Measurements from ENCODE around the gene PTPRB. TPM values are rescaled to one million over a fixed set of nuclear protein-coding genes. Genes with fewer than 3 reads are reported as not detected.

The PTPRB gene
- total and polyA plus RNA-seq, 2 of the 4 experiments (the other 2 are of a cell fraction), result 4.1 to 6.5 TPM

DNA sequence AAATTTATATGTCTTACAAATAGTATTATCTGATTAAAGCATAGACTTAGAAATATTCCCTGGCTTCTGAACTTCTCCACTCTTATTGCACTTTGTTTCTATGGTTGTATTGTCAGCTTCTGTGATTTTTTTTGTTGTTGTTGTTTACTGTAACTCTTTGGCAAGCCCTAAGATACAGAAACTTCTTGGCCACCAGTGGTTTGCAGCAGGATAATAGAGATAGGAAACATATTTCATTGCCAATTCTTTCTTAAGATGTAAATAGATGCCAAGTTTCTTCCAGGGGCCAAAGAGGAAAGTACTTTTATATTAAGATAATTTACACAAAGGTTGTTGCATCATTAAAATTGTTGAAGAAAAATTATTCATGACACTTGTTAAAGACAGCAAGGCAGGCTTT is 123.8 kb downstream of the PTPRB start:
- Histone ChIP-seq H2AK9ac (replicated peaks; ENCODE audit: low read depth, low read length, poor library complexity) (no peak overlapping the region), H2BK5ac (ENCODE audit: low read depth, low read length, poor library complexity, severe bottlenecking) (no peak overlapping the region), H3K56ac (ENCODE audit: extremely low read depth, insufficient read depth, low read length) (no peak overlapping the region), H2AFZ (replicated peaks; ENCODE audit: low read length, poor library complexity) (no peak overlapping the region), H4K5ac (ENCODE audit: low read depth, low read length) (no peak overlapping the region), H3K27me3 (ENCODE audit: control insufficient read depth, insufficient read depth, low read length) (no peaks in the 10 kb centered on the region), H3K14ac (replicated peaks; ENCODE audit: low read depth, low read length) (no peak overlapping the region), H3K36me3 (ENCODE audit: control insufficient read depth, insufficient read depth, low read length) (no peaks in the 10 kb centered on the region), H3K4me3 (ENCODE audit: insufficient read depth, low read depth, low read length) (no peak overlapping the region), H4K91ac (ENCODE audit: insufficient read depth, low read depth, low read length) (no peak overlapping the region), H3K79me1 (ENCODE audit: low read depth in 1 of 2, low read length in 2 of 2) (no peaks in the 10 kb centered on the region), H3K4ac (ENCODE audit: low read depth, low read length) (no peak overlapping the region), H3K4me1 (ENCODE audit: control insufficient read depth, insufficient read depth, low read length) (no peaks in the 10 kb centered on the region), H4K20me1 (ENCODE audit: insufficient read depth, low read length) (no peaks in the 10 kb centered on the region), H3K9me3 (ENCODE audit: control insufficient read depth, insufficient read depth, low read length) (no peaks in the 10 kb centered on the region), H3K9me1 (ENCODE audit: insufficient read depth, low read length) (no peaks in the 10 kb centered on the region), H3K4me2 (ENCODE audit: low read depth, low read length) (no peak overlapping the region), H3K9ac (ENCODE audit: low read depth, low read length) (no peak overlapping the region), H3K18ac (ENCODE audit: low read depth, low read length) (no peak overlapping the region), H3K27ac (ENCODE audit: insufficient read depth, low read length) (no peak overlapping the region), H2BK20ac (ENCODE audit: low read depth, low read length) (no peak overlapping the region), H3K23ac (ENCODE audit: low read depth, low read length) (no peak overlapping the region), H2BK120ac (ENCODE audit: low read depth, low read length) (no peak overlapping the region), H2AK5ac (ENCODE audit: low read depth, low read length) (no peak overlapping the region), H4K8ac (ENCODE audit: low read depth in 2 of 2, low read length in 2 of 2) (no peak overlapping the region), H2BK15ac (ENCODE audit: low read depth, low read length) (no peak overlapping the region)
- POLR2A ChIA-PET (ENCODE audit: unreplicated experiment), result no interaction called here
- CTCF ChIA-PET, result interaction anchor here (0.7 kb wide), 1 partner anchor 351 kb away, joined by 4 read pairs; no protein-coding TSS in a partner anchor
- in situ Hi-C loops (cut with MboI; ENCODE audit: low sequenced_read_pairs) (no loop called here), intact Hi-C loops (cut with micrococcal nuclease) (no loop called here), dilution Hi-C loops (cut with HindIII; ENCODE audit: low sequenced_read_pairs, unreplicated experiment) (no loop called here)
- no peak for TF ChIP-seq RFX5 (IDR thresholded peaks at IDR 0.05; ENCODE audit: low read depth, low read length)
- no peak for TF ChIP-seq BHLHE40 (IDR thresholded peaks at IDR 0.05; ENCODE audit: low read depth, low read length)
- TF ChIP-seq, protein P1, sequence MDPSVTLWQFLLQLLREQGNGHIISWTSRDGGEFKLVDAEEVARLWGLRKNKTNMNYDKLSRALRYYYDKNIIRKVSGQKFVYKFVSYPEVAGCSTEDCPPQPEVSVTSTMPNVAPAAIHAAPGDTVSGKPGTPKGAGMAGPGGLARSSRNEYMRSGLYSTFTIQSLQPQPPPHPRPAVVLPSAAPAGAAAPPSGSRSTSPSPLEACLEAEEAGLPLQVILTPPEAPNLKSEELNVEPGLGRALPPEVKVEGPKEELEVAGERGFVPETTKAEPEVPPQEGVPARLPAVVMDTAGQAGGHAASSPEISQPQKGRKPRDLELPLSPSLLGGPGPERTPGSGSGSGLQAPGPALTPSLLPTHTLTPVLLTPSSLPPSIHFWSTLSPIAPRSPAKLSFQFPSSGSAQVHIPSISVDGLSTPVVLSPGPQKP (IDR thresholded peaks at IDR 0.05; ENCODE audit: borderline replicate concordance, low read depth, low read length), result no peak
- TF ChIP-seq MXI1 (IDR thresholded peaks at IDR 0.05; ENCODE audit: borderline replicate concordance, low read depth, low read length), result no peak
- no peak for TF ChIP-seq CHD1 (IDR thresholded peaks at IDR 0.05; ENCODE audit: low read depth, low read length)
- TF ChIP-seq RCOR1 (IDR thresholded peaks at IDR 0.05; ENCODE audit: insufficient replicate concordance, low read length), result no peak
- TF ChIP-seq CEBPB (IDR thresholded peaks at IDR 0.05; ENCODE audit: low read depth, low read length), result no peak
- TF ChIP-seq SMC3 (IDR thresholded peaks at IDR 0.05; ENCODE audit: low read depth, low read length), result no peak
- TF ChIP-seq NFE2L2 (IDR thresholded peaks at IDR 0.05; ENCODE audit: low read depth, low read length), result no peak
- TF ChIP-seq, protein P2, sequence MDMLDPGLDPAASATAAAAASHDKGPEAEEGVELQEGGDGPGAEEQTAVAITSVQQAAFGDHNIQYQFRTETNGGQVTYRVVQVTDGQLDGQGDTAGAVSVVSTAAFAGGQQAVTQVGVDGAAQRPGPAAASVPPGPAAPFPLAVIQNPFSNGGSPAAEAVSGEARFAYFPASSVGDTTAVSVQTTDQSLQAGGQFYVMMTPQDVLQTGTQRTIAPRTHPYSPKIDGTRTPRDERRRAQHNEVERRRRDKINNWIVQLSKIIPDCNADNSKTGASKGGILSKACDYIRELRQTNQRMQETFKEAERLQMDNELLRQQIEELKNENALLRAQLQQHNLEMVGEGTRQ (IDR thresholded peaks at IDR 0.05; ENCODE audit: low read depth, low read length), result no peak
- TF ChIP-seq, protein P3, sequence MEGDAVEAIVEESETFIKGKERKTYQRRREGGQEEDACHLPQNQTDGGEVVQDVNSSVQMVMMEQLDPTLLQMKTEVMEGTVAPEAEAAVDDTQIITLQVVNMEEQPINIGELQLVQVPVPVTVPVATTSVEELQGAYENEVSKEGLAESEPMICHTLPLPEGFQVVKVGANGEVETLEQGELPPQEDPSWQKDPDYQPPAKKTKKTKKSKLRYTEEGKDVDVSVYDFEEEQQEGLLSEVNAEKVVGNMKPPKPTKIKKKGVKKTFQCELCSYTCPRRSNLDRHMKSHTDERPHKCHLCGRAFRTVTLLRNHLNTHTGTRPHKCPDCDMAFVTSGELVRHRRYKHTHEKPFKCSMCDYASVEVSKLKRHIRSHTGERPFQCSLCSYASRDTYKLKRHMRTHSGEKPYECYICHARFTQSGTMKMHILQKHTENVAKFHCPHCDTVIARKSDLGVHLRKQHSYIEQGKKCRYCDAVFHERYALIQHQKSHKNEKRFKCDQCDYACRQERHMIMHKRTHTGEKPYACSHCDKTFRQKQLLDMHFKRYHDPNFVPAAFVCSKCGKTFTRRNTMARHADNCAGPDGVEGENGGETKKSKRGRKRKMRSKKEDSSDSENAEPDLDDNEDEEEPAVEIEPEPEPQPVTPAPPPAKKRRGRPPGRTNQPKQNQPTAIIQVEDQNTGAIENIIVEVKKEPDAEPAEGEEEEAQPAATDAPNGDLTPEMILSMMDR (conservative IDR thresholded peaks at IDR 0.05; ENCODE audit: low read depth, low read length), result no peak
- TF ChIP-seq MAZ (IDR thresholded peaks at IDR 0.05; ENCODE audit: borderline replicate concordance, low read depth, low read length), result no peak
- no peak for TF ChIP-seq MAFK (IDR thresholded peaks at IDR 0.05; ENCODE audit: low read depth, low read length)
- no peak for TF ChIP-seq POLR2A (IDR thresholded peaks at IDR 0.05; ENCODE audit: low read depth, low read length)
- no peak for DNase-seq
- no peak for ATAC-seq (ENCODE audit: low read depth)
- BruUV-seq (replicated peaks), result no TSS peak
